CD14-positive monocyte (primary cell): ENCODE measurements around the gene DLGAP4. TPM values are rescaled to one million over a fixed set of nuclear protein-coding genes. Genes with fewer than 3 reads are reported as not detected.

Source experiments
- DNase-seq, 3 donors: peaks; one replicate each; pipeline ENCODE4 v3.0.0-alpha.2; 2011 to 2022
- H2AFZ ChIP-seq: 2 replicates; pipeline ENCODE4 v1.6.0; 2012; ENCODE audit warnings: mild to moderate bottlenecking, low read depth, low read length, inconsistent platforms; ENCODE audit not compliant: insufficient read depth, poor library complexity, severe bottlenecking
- H3K27ac ChIP-seq, 2 donors: 1 replicate in 1 of 2; 2 replicates in 1 of 2; pipeline ENCODE4 v1.5.1; 2012 to 2013; ENCODE audit warnings: low read length in 2 of 2, control low read depth in 1 of 2, inconsistent platforms in 1 of 2, low read depth in 1 of 2, mild to moderate bottlenecking in 1 of 2
- H3K27me3 ChIP-seq, 2 donors: one replicate each; pipeline versions ENCODE4 v1.6.0 to v1.6.1; 2011 to 2013; ENCODE audit warnings: low read length in 2 of 2; ENCODE audit not compliant: control insufficient read depth in 2 of 2, insufficient read depth in 2 of 2
- H3K36me3 ChIP-seq, 2 donors: replicated peaks in 1 of 2; 1 replicate in 1 of 2; 2 replicates in 1 of 2; pipeline versions ENCODE4 v1.5.1 to v1.6.1; 2012 to 2013; ENCODE audit warnings: low read length in 2 of 2, control low read depth in 1 of 2, inconsistent platforms in 1 of 2, mild to moderate bottlenecking in 1 of 2; ENCODE audit not compliant: insufficient read depth in 2 of 2, control insufficient read depth in 1 of 2
- H3K4me1 ChIP-seq, 2 donors: 1 replicate in 1 of 2; 2 replicates in 1 of 2; pipeline versions ENCODE4 v1.5.1 to v1.6.1; 2012 to 2013; ENCODE audit warnings: low read length in 2 of 2, control low read depth in 1 of 2, inconsistent platforms in 1 of 2, mild to moderate bottlenecking in 1 of 2, moderate library complexity in 1 of 2; ENCODE audit not compliant: insufficient read depth in 2 of 2, control insufficient read depth in 1 of 2
- H3K4me2 ChIP-seq: replicated peaks from 2 replicates; pipeline ENCODE3; 2012; ENCODE audit warnings: low read length, moderate library complexity, mild to moderate bottlenecking; ENCODE audit not compliant: poor library complexity, severe bottlenecking; ENCODE audit errors: extremely low read depth
- H3K4me3 ChIP-seq, 3 experiments: fragments of 200-600 bp in 1 of 3; sonication (generic) in 1 of 3; replicated peaks in 1 of 3; 1 replicate in 2 of 3; 2 replicates in 1 of 3; pipeline ENCODE4 v1.5.1; 2011 to 2013; ENCODE audit warnings: low read length in 3 of 3, mild to moderate bottlenecking in 3 of 3, control low read depth in 2 of 3, low read depth in 2 of 3, inconsistent platforms in 1 of 3, moderate library complexity in 1 of 3
- H3K79me2 ChIP-seq: 2 replicates; pipeline ENCODE4 v1.6.0; 2012; ENCODE audit warnings: mild to moderate bottlenecking, control low read depth, inconsistent platforms, low read length, moderate library complexity; ENCODE audit not compliant: insufficient read depth
- H3K9ac ChIP-seq: 2 replicates; pipeline ENCODE4 v1.6.0; 2017; ENCODE audit warnings: low read length, mild to moderate bottlenecking; ENCODE audit not compliant: insufficient read depth, poor library complexity, severe bottlenecking
- H3K9me3 ChIP-seq, 2 donors: replicated peaks in 1 of 2; 1 replicate in 1 of 2; 2 replicates in 1 of 2; pipeline versions ENCODE4 v1.5.1 to v1.6.1; 2012 to 2013; ENCODE audit warnings: low read length in 2 of 2, control low read depth in 1 of 2; ENCODE audit not compliant: control insufficient read depth in 1 of 2, insufficient read depth in 1 of 2
- H4K20me1 ChIP-seq: 2 replicates; pipeline ENCODE4 v1.6.0; 2012; ENCODE audit warnings: mild to moderate bottlenecking, low read length, control low read depth, moderate library complexity; ENCODE audit not compliant: insufficient read depth
- H3K27ac Mint-ChIP-seq, 7 donors: one replicate each; pipeline ENCODE4 v1.8.0; 2020; ENCODE audit warnings: mild to moderate bottlenecking in 7 of 7, mixed read lengths in 7 of 7, moderate library complexity in 6 of 7, inconsistent platforms in 2 of 7
- H3K27me3 Mint-ChIP-seq, 3 donors: one replicate each; pipeline ENCODE4 v1.8.0; 2021 to 2022; ENCODE audit warnings: low read depth in 3 of 3, mild to moderate bottlenecking in 3 of 3, mixed read lengths in 3 of 3, moderate library complexity in 3 of 3, inconsistent platforms in 1 of 3
- H3K36me3 Mint-ChIP-seq, 2 donors: one replicate each; pipeline ENCODE4 v1.8.0; 2020; ENCODE audit warnings: mixed read lengths in 2 of 2, inconsistent platforms in 1 of 2, mild to moderate bottlenecking in 1 of 2
- H3K4me1 Mint-ChIP-seq: one replicate; pipeline ENCODE4 v1.8.0; 2020; ENCODE audit warnings: mild to moderate bottlenecking, mixed read lengths
- H3K4me3 Mint-ChIP-seq, 2 donors: one replicate each; pipeline ENCODE4 v1.8.0; 2020; ENCODE audit warnings: mild to moderate bottlenecking in 2 of 2, mixed read lengths in 2 of 2, moderate library complexity in 1 of 2
- H3K9me3 Mint-ChIP-seq, 7 donors: one replicate each; pipeline ENCODE4 v1.8.0; 2020 to 2022; ENCODE audit warnings: mixed read lengths in 7 of 7, mild to moderate bottlenecking in 6 of 7, moderate library complexity in 6 of 7, inconsistent platforms in 2 of 7
- CTCF ChIP-seq: fragments of 200-600 bp; IDR thresholded peaks from one replicate; pipeline ENCODE4 v1.8.0; 2022; ENCODE audit warnings: antibody characterized with exemption, mild to moderate bottlenecking
- WGBS: methylation state at CpG from one replicate; pipeline ENCODE4 v1.1.5; 2013; ENCODE audit warnings: missing lambda C conversion rate; ENCODE audit not compliant: insufficient coverage; 5-methylcytosine and 5-hydroxymethylcytosine counted together
- intact Hi-C, 2 donors: fragments of 100-400 bp; cut with micrococcal nuclease; formaldehyde crosslinking; loops; one replicate each; pipeline versions ENCODE4 v1.15.0 to v1.15.1; 2023
- polyA plus RNA-seq, 3 donors: library from polyadenylated mRNA; depleted of rRNA in 1 of 3; unstranded in 2 of 3; stranded (reverse) in 1 of 3; fragments of 300-500 nt in 2 of 3; fragments of >200 nt in 1 of 3; fragmentation: Illumina TruSeq in 2 of 3; gene quantifications; 1 replicate in 2 of 3; 2 replicates in 1 of 3; pipeline ENCODE4 v1.2.3, GENCODE V29; 2012 to 2021

DLGAP4 gene
- polyA plus RNA-seq, 3 donors, result 9.9 to 52.7 (median 17.6) TPM

- no peak overlapping the region for H3K4me3 Mint-ChIP-seq
- intact Hi-C loops, result no loop called here
- peaks cover 7 to 8% (median 7%) of the 10 kb centered on the region in 3 donors for H3K27me3 Mint-ChIP-seq
Measured at GRCh38 chr20:36352843-36353553, 46.9 kb downstream of the DLGAP4 start.

GRCh38 chr20:36353740-36354139 lies 47.6 kb downstream of the DLGAP4 start:
- Mint-ChIP-seq H3K36me3 (no peaks in the 10 kb centered on the region), H3K27ac (no peak overlapping the region), H3K9me3 (peaks cover 0 to 2% (median 0%) of the 10 kb centered on the region in 7 donors), H3K4me1 (no peaks in the 10 kb centered on the region), H3K4me3 (no peak overlapping the region), H3K27me3 (peaks cover 4 to 7% (median 7%) of the 10 kb centered on the region in 3 donors)
- Histone ChIP-seq H2AFZ (no peak overlapping the region), H3K4me1 (no peaks in the 10 kb centered on the region), H3K9ac (no peak overlapping the region), H3K36me3 (no peaks in the 10 kb centered on the region), H3K4me3 (no peak overlapping the region), H4K20me1 (no peaks in the 10 kb centered on the region), H3K9me3 (no peaks in the 10 kb centered on the region), H3K27ac (no peak overlapping the region), H3K27me3 (no peaks in the 10 kb centered on the region), H3K79me2 (no peaks in the 10 kb centered on the region), H3K4me2 (no peak overlapping the region)
- WGBS, result 74% methylated on average over 7 of the region's 9 CpGs
- DNase-seq, result no peak
- TF ChIP-seq CTCF, result no peak
- intact Hi-C loops, result no loop called here

More at GRCh38 chr20:36352843-36353553, 46.9 kb downstream of the DLGAP4 start:
- 69% methylated on average over 6 of the region's 11 CpGs for WGBS
- no peaks in the 10 kb centered on the region for H3K4me1 ChIP-seq
- no peak overlapping the region for H3K27ac ChIP-seq
- no peaks in the 10 kb centered on the region for H3K27me3 ChIP-seq
- Mint-ChIP-seq H3K4me1 (no peaks in the 10 kb centered on the region), H3K9me3 (peaks cover 0 to 2% (median 0%) of the 10 kb centered on the region in 7 donors), H3K27ac (no peak overlapping the region), H3K36me3 (no peaks in the 10 kb centered on the region)
- H3K4me3 ChIP-seq, result no peak overlapping the region
- no peak overlapping the region for H2AFZ ChIP-seq
- H3K79me2 ChIP-seq, result no peaks in the 10 kb centered on the region
- H3K9ac ChIP-seq, result no peak overlapping the region
- H3K4me2 ChIP-seq, result no peak overlapping the region
- TF ChIP-seq CTCF, result no peak
- H3K9me3 ChIP-seq, result no peaks in the 10 kb centered on the region
- H4K20me1 ChIP-seq, result no peaks in the 10 kb centered on the region
- DNase-seq, result no peak
- H3K36me3 ChIP-seq, result no peaks in the 10 kb centered on the region
